Measurements from ENCODE around the gene DNAJB8. TPM values are rescaled to one million over a fixed set of nuclear protein-coding genes. Genes with fewer than 3 reads are reported as not detected.

The DNAJB8 gene
- total RNA-seq, 1 experiment from 2014 or later: not detected

GRCh38 chr3:128430731-128431130 lies 36.0 kb downstream of the DNAJB8 start:
- Mint-ChIP-seq H3K27ac (no peak overlapping the region), H3K4me3 (peak overlapping the region in 1 of 2 experiments; percentile 25; a peak in 1 of 5 replicates), H3K27me3 (ENCODE audit: low read depth) (peaks cover 81% of the 10 kb centered on the region), H3K36me3 (ENCODE audit: insufficient read depth in 1 of 3, low read depth in 3 of 3) (no peaks in the 10 kb centered on the region; a peak in 2 of 7 replicates), H3K4me1 (peaks cover 49 to 67% of the 10 kb centered on the region in 2 experiments), H3K9me3 (no peaks in the 10 kb centered on the region; a peak in 1 of 5 replicates)
- no peak overlapping the region for H2BK12ac ChIP-seq (ENCODE audit: insufficient read length, low read depth, low read length)
- H2BK5ac ChIP-seq (ENCODE audit: insufficient read length, low read length): no peak overlapping the region
- no peaks in the 10 kb centered on the region for H3K9me3 ChIP-seq (ENCODE audit: control insufficient read depth, low read depth, low read length)
- no peak overlapping the region for H3K18ac ChIP-seq (ENCODE audit: insufficient read length, low read depth, low read length)
- no peak overlapping the region for H2AFZ ChIP-seq (ENCODE audit: low read length)
- DNase-seq: no peak
- H3T11ph ChIP-seq (ENCODE audit: low read length): no peak overlapping the region
- H2BK15ac ChIP-seq (ENCODE audit: low read depth, low read length): no peak overlapping the region
- H3K27ac ChIP-seq (ENCODE audit: insufficient read length, low read depth, low read length): no peak overlapping the region
- H3K79me2 ChIP-seq (ENCODE audit: insufficient read depth, low read length): no peaks in the 10 kb centered on the region
- H3K14ac ChIP-seq (ENCODE audit: insufficient read depth, low read length): no peak overlapping the region
- H2BK120ac ChIP-seq (ENCODE audit: low read depth, low read length, poor library complexity, severe bottlenecking): no peak overlapping the region
- H3K4me1 ChIP-seq (ENCODE audit: insufficient read depth, low read length): peaks cover 2% of the 10 kb centered on the region; the same call in 1 of the 2 replicates
- H3K27me3 ChIP-seq (ENCODE audit: insufficient read depth, low read length): peaks cover 22% of the 10 kb centered on the region; the same call in 1 of the 2 replicates
- no peaks in the 10 kb centered on the region for H4K20me1 ChIP-seq (ENCODE audit: control insufficient read depth, insufficient read depth, insufficient read length)
- no peak overlapping the region for H4K8ac ChIP-seq (replicated peaks; ENCODE audit: insufficient read length, low read depth, low read length)
- no CpG with 5 or more reads among the region's 8 CpGs for WGBS (ENCODE audit: extremely low coverage, insufficient read length, low lambda C conversion rate)
- peaks cover 11% of the 10 kb centered on the region for H3K23me2 ChIP-seq (ENCODE audit: insufficient read length, low read depth, low read length, poor library complexity, severe bottlenecking)
- no peak overlapping the region for H3K9ac ChIP-seq (ENCODE audit: extremely low read depth, insufficient read length, low read length)
- H3K4me2 ChIP-seq (ENCODE audit: insufficient read depth, insufficient read length, low read length): no peak overlapping the region
- H2BK20ac ChIP-seq (ENCODE audit: low read depth, low read length, poor library complexity, severe bottlenecking): no peak overlapping the region
- H3K79me1 ChIP-seq (ENCODE audit: insufficient read depth, low read depth, low read length, poor library complexity, severe bottlenecking): no peaks in the 10 kb centered on the region
- H4K91ac ChIP-seq (ENCODE audit: insufficient read length, low read depth, low read length): no peak overlapping the region
- no peak overlapping the region for H3K56ac ChIP-seq (ENCODE audit: insufficient read length, low read depth, low read length)
- H4K5ac ChIP-seq (ENCODE audit: insufficient read length, low read depth, low read length): no peak overlapping the region
- TF ChIP-seq, protein P1, sequence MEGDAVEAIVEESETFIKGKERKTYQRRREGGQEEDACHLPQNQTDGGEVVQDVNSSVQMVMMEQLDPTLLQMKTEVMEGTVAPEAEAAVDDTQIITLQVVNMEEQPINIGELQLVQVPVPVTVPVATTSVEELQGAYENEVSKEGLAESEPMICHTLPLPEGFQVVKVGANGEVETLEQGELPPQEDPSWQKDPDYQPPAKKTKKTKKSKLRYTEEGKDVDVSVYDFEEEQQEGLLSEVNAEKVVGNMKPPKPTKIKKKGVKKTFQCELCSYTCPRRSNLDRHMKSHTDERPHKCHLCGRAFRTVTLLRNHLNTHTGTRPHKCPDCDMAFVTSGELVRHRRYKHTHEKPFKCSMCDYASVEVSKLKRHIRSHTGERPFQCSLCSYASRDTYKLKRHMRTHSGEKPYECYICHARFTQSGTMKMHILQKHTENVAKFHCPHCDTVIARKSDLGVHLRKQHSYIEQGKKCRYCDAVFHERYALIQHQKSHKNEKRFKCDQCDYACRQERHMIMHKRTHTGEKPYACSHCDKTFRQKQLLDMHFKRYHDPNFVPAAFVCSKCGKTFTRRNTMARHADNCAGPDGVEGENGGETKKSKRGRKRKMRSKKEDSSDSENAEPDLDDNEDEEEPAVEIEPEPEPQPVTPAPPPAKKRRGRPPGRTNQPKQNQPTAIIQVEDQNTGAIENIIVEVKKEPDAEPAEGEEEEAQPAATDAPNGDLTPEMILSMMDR (conservative IDR thresholded peaks at IDR 0.05): no peak
- H2AK5ac ChIP-seq (ENCODE audit: insufficient read length, low read length): no peak overlapping the region
- no peak overlapping the region for H3K23ac ChIP-seq (ENCODE audit: insufficient read length, low read depth, low read length)
- H3K4ac ChIP-seq (ENCODE audit: low read depth, low read length): no peak overlapping the region

Measured in H9 (cell line).